ENCODE data around the gene ODC1.

ODC1 gene

GRCh38 chr2:10402653-10403215, 45.4 kb downstream of the ODC1 start:
- TF ChIP-seq ZNF155 (tag by site-specific recombination; IDR thresholded peaks at IDR 0.05) (no peak), ZNF629 (tag by site-specific recombination; IDR thresholded peaks at IDR 0.05) (no peak), ZNF266 (tag by site-specific recombination; IDR thresholded peaks at IDR 0.05; ENCODE audit: low read depth) (no peak), BCL11B (tag by site-specific recombination; IDR thresholded peaks at IDR 0.05; ENCODE audit: low read depth) (no peak)
- no peak overlapping the region for H3K27ac ChIP-seq (ENCODE audit: extremely low read depth, low read depth, low read length)
- POLR2A ChIA-PET = interaction anchor here (0.6 to 0.7 kb wide), 2 partner anchors 262 to 265 kb away, joined by 3 read pairs; no protein-coding TSS in a partner anchor

GRCh38 chr2:10402062-10402585, 46.0 kb downstream of the ODC1 start:
- POLR2A ChIA-PET = interaction anchor here (0.7 kb wide), 1 partner anchor 265 kb away, joined by 3 read pairs; no protein-coding TSS in a partner anchor
- TF ChIP-seq KLF9 (tag by site-specific recombination; IDR thresholded peaks at IDR 0.05; ENCODE audit: low read depth) (no peak), ZNF677 (tag by site-specific recombination; IDR thresholded peaks at IDR 0.05) (no peak), ZNF707 (tag by site-specific recombination; IDR thresholded peaks at IDR 0.05) (no peak), ZNF488 (tag by site-specific recombination; IDR thresholded peaks at IDR 0.05) (no peak), ZBTB26 (tag by site-specific recombination; optimal IDR thresholded peaks at IDR 0.05) (no peak), IKZF3 (tag by site-specific recombination; IDR thresholded peaks at IDR 0.05) (no peak), ZNF169 (tag by site-specific recombination; IDR thresholded peaks at IDR 0.05) (no peak), ZNF670 (tag by site-specific recombination; IDR thresholded peaks at IDR 0.05; ENCODE audit: low read depth) (no peak), ZNF639 (tag by site-specific recombination; IDR thresholded peaks at IDR 0.05) (no peak), ZNF514 (tag by site-specific recombination; IDR thresholded peaks at IDR 0.05) (no peak), ZNF76 (tag by site-specific recombination; IDR thresholded peaks at IDR 0.05; ENCODE audit: borderline replicate concordance, low read depth) (no peak)
- Histone ChIP-seq H3K36me3 (ENCODE audit: control insufficient read depth in 2 of 2, insufficient read depth in 1 of 2, low read length in 2 of 2) (no peaks in the 10 kb centered on the region), H3K9me3 (ENCODE audit: control insufficient read depth, insufficient read depth, low read depth, low read length) (no peaks in the 10 kb centered on the region), H3K4me3 (ENCODE audit: low read depth, low read length) (no peak overlapping the region), H3K27ac (ENCODE audit: extremely low read depth, low read depth, low read length) (no peak overlapping the region), H3K4me1 (ENCODE audit: control insufficient read depth, insufficient read depth, low read length) (no peaks in the 10 kb centered on the region)
- CTCF ChIA-PET = interaction anchor here (0.9 kb wide), 1 partner anchor 330 kb away, joined by 3 read pairs; no protein-coding TSS in a partner anchor

More at GRCh38 chr2:10402653-10403215, 45.4 kb downstream of the ODC1 start:
- H3K4me1 ChIP-seq (ENCODE audit: control insufficient read depth, insufficient read depth, low read length) = no peaks in the 10 kb centered on the region
- no peaks in the 10 kb centered on the region for H3K36me3 ChIP-seq (ENCODE audit: control insufficient read depth in 2 of 2, insufficient read depth in 1 of 2, low read length in 2 of 2)
- no peaks in the 10 kb centered on the region for H3K9me3 ChIP-seq (ENCODE audit: control insufficient read depth, insufficient read depth, low read depth, low read length)
- CTCF ChIA-PET = interaction anchor here (0.6 to 0.9 kb wide), 2 partner anchors 189 to 330 kb away, joined by 3 read pairs; no protein-coding TSS in a partner anchor
- H3K4me3 ChIP-seq (ENCODE audit: low read depth, low read length) = no peak overlapping the region

- no peak overlapping the region for H3K4me3 ChIP-seq (ENCODE audit: low read depth, low read length)
- ChIA-PET CTCF (no interaction called here), POLR2A (no interaction called here)
- H3K9me3 ChIP-seq (ENCODE audit: control insufficient read depth, insufficient read depth, low read depth, low read length) = no peaks in the 10 kb centered on the region
- no peaks in the 10 kb centered on the region for H3K4me1 ChIP-seq (ENCODE audit: control insufficient read depth, insufficient read depth, low read length)
- no peak overlapping the region for H3K27ac ChIP-seq (ENCODE audit: extremely low read depth, low read depth, low read length)
- no peaks in the 10 kb centered on the region for H3K36me3 ChIP-seq (ENCODE audit: control insufficient read depth in 2 of 2, insufficient read depth in 1 of 2, low read length in 2 of 2)
- TF ChIP-seq ZNF366 (tag by site-specific recombination; conservative IDR thresholded peaks at IDR 0.05) = no peak
- TF ChIP-seq ZNF621 (tag by site-specific recombination; IDR thresholded peaks at IDR 0.05) = no peak
- no peak for TF ChIP-seq KLF9 (tag by site-specific recombination; IDR thresholded peaks at IDR 0.05; ENCODE audit: low read depth)
- TF ChIP-seq ZNF623 (tag by site-specific recombination; IDR thresholded peaks at IDR 0.05) = no peak
- no peak for TF ChIP-seq ZBTB8A (tag by site-specific recombination; IDR thresholded peaks at IDR 0.05)
- TF ChIP-seq ZNF837 (tag by site-specific recombination; IDR thresholded peaks at IDR 0.05) = no peak
- no peak for TF ChIP-seq ZBTB17 (tag by site-specific recombination; IDR thresholded peaks at IDR 0.05)
- TF ChIP-seq ZNF169 (tag by site-specific recombination; IDR thresholded peaks at IDR 0.05) = no peak
- TF ChIP-seq PBX3 (CRISPR knock-in tag; IDR thresholded peaks at IDR 0.05) = no peak
- no peak for TF ChIP-seq ZNF544 (tag by site-specific recombination; IDR thresholded peaks at IDR 0.05)
- TF ChIP-seq ZNF266 (tag by site-specific recombination; IDR thresholded peaks at IDR 0.05; ENCODE audit: low read depth) = no peak
- TF ChIP-seq ZNF391 (tag by site-specific recombination; IDR thresholded peaks at IDR 0.05; ENCODE audit: borderline replicate concordance, low read depth) = no peak
- no peak for TF ChIP-seq ZNF121 (tag by site-specific recombination; IDR thresholded peaks at IDR 0.05)
- TF ChIP-seq ZNF239 (tag by site-specific recombination; IDR thresholded peaks at IDR 0.05) = no peak
Measured at GRCh38 chr2:10400978-10401951, 46.9 kb downstream of the ODC1 start.
